H9 (cell line): ENCODE results near the gene ARID4A. TPM values are rescaled to one million over a fixed set of nuclear protein-coding genes. Genes with fewer than 3 reads are reported as not detected.
"Not testable (repeated sequence)": the region's sequence is repeated elsewhere in the genome, so short reads cannot be mapped to it uniquely, and the experiment has no call there.

Experiments
- DNase-seq: peaks from one replicate; pipeline ENCODE4 v3.0.0-alpha.2; 2017
- H2AFZ ChIP-seq: one replicate; pipeline ENCODE4 v1.6.1; 2013; ENCODE audit warnings: mild to moderate bottlenecking, low read length, control low read depth, moderate library complexity
- H2AK5ac ChIP-seq: 2 replicates; pipeline ENCODE4 v1.6.1; 2013; ENCODE audit warnings: low read length, control low read depth, mixed read lengths; ENCODE audit not compliant: insufficient read length
- H2BK120ac ChIP-seq: one replicate; pipeline ENCODE4 v1.6.1; 2013; ENCODE audit warnings: low read depth, mild to moderate bottlenecking, low read length, control low read depth, inconsistent platforms; ENCODE audit not compliant: poor library complexity, severe bottlenecking
- H2BK12ac ChIP-seq: 2 replicates; pipeline ENCODE4 v1.6.1; 2013; ENCODE audit warnings: low read length, control low read depth, mixed read lengths, low read depth; ENCODE audit not compliant: insufficient read length
- H2BK15ac ChIP-seq: 2 replicates; pipeline ENCODE4 v1.6.1; 2013; ENCODE audit warnings: low read depth, low read length, control low read depth
- H2BK20ac ChIP-seq: one replicate; pipeline ENCODE4 v1.6.1; 2013; ENCODE audit warnings: low read depth, mild to moderate bottlenecking, low read length, control low read depth, inconsistent platforms; ENCODE audit not compliant: poor library complexity, severe bottlenecking
- H2BK5ac ChIP-seq: 2 replicates; pipeline ENCODE4 v1.6.1; 2013; ENCODE audit warnings: low read length, control low read depth, mixed read lengths; ENCODE audit not compliant: insufficient read length
- H3K14ac ChIP-seq: 2 replicates; pipeline ENCODE4 v1.6.1; 2013; ENCODE audit warnings: low read length, control low read depth; ENCODE audit not compliant: insufficient read depth
- H3K18ac ChIP-seq: 2 replicates; pipeline ENCODE4 v1.6.1; 2013; ENCODE audit warnings: low read depth, mild to moderate bottlenecking, mixed read lengths, low read length, control low read depth; ENCODE audit not compliant: insufficient read length
- H3K23ac ChIP-seq: 2 replicates; pipeline ENCODE4 v1.6.1; 2013; ENCODE audit warnings: low read length, control low read depth, mixed read lengths, low read depth; ENCODE audit not compliant: insufficient read length
- H3K23me2 ChIP-seq: 2 replicates; pipeline ENCODE4 v1.6.1; 2013; ENCODE audit warnings: low read depth, mild to moderate bottlenecking, mixed read lengths, low read length, control low read depth; ENCODE audit not compliant: insufficient read length, poor library complexity, severe bottlenecking
- H3K27ac ChIP-seq: 2 replicates; pipeline ENCODE4 v1.5.1; 2013; ENCODE audit warnings: low read length, control low read depth, mixed read lengths, low read depth; ENCODE audit not compliant: insufficient read length
- H3K27me3 ChIP-seq: 2 replicates; pipeline ENCODE4 v1.6.1; 2013; ENCODE audit warnings: low read length, control low read depth, inconsistent platforms; ENCODE audit not compliant: insufficient read depth
- H3K4ac ChIP-seq: 2 replicates; pipeline ENCODE4 v1.6.1; 2013; ENCODE audit warnings: low read depth, mild to moderate bottlenecking, control low read depth, inconsistent platforms, low read length, moderate library complexity
- H3K4me1 ChIP-seq: 2 replicates; pipeline ENCODE4 v1.6.1; 2013; ENCODE audit warnings: low read length, control low read depth, inconsistent platforms; ENCODE audit not compliant: insufficient read depth
- H3K4me2 ChIP-seq: 2 replicates; pipeline ENCODE4 v1.6.1; 2013; ENCODE audit warnings: low read length, control low read depth, mixed read lengths; ENCODE audit not compliant: insufficient read length, insufficient read depth
- H3K56ac ChIP-seq: 2 replicates; pipeline ENCODE4 v1.6.1; 2013; ENCODE audit warnings: low read depth, mild to moderate bottlenecking, mixed read lengths, low read length, control low read depth; ENCODE audit not compliant: insufficient read length
- H3K79me1 ChIP-seq: 2 replicates; pipeline ENCODE4 v1.6.1; 2013; ENCODE audit warnings: low read depth, mild to moderate bottlenecking, moderate library complexity, low read length, control low read depth, inconsistent platforms; ENCODE audit not compliant: insufficient read depth, poor library complexity, severe bottlenecking
- H3K79me2 ChIP-seq: 2 replicates; pipeline ENCODE4 v1.6.1; 2013; ENCODE audit warnings: low read length, control low read depth, inconsistent platforms; ENCODE audit not compliant: insufficient read depth
- H3K9ac ChIP-seq: 2 replicates; pipeline ENCODE4 v1.6.1; 2013; ENCODE audit warnings: low read length, control low read depth, mixed read lengths; ENCODE audit not compliant: insufficient read length; ENCODE audit errors: extremely low read depth
- H3K9me3 ChIP-seq: one replicate; pipeline ENCODE4 v1.6.1; 2013; ENCODE audit warnings: low read depth, low read length, inconsistent platforms; ENCODE audit not compliant: control insufficient read depth
- H3T11ph ChIP-seq: one replicate; pipeline ENCODE4 v1.6.1; 2013; ENCODE audit warnings: mild to moderate bottlenecking, low read length, control low read depth, inconsistent platforms
- H4K20me1 ChIP-seq: one replicate; pipeline ENCODE4 v1.6.1; 2013; ENCODE audit not compliant: control insufficient read depth, insufficient read length, insufficient read depth
- H4K5ac ChIP-seq: 2 replicates; pipeline ENCODE4 v1.6.1; 2013; ENCODE audit warnings: low read depth, mild to moderate bottlenecking, mixed read lengths, low read length, control low read depth; ENCODE audit not compliant: insufficient read length
- H4K8ac ChIP-seq: replicated peaks from 2 replicates; pipeline ENCODE4 v1.6.1; 2013; ENCODE audit warnings: low read length, control low read depth, mixed read lengths, low read depth; ENCODE audit not compliant: insufficient read length
- H4K91ac ChIP-seq: 2 replicates; pipeline ENCODE4 v1.6.1; 2013; ENCODE audit warnings: low read depth, mild to moderate bottlenecking, moderate library complexity, mixed read lengths, low read length, control low read depth; ENCODE audit not compliant: insufficient read length
- H3K27ac Mint-ChIP-seq, 3 experiments: 2 replicates in 2 of 3; 3 replicates in 1 of 3; pipeline ENCODE4 v1.8.0; 2020 to 2021; ENCODE audit warnings: mixed read lengths in 3 of 3, mild to moderate bottlenecking in 1 of 3, moderate library complexity in 1 of 3
- H3K27me3 Mint-ChIP-seq: 2 replicates; pipeline ENCODE4 v1.8.0; 2021; ENCODE audit warnings: low read depth, mild to moderate bottlenecking, moderate library complexity, mixed read lengths
- H3K36me3 Mint-ChIP-seq, 3 experiments: 2 replicates in 2 of 3; 3 replicates in 1 of 3; pipeline ENCODE4 v1.8.0; 2020 to 2021; ENCODE audit warnings: low read depth in 3 of 3, mixed read lengths in 3 of 3; ENCODE audit not compliant: insufficient read depth in 1 of 3
- H3K4me1 Mint-ChIP-seq, 2 experiments: 2 replicates each; pipeline ENCODE4 v1.8.0; 2020; ENCODE audit warnings: mixed read lengths in 2 of 2
- H3K4me3 Mint-ChIP-seq, 2 experiments: 2 replicates in 1 of 2; 3 replicates in 1 of 2; pipeline ENCODE4 v1.8.0; 2020 to 2021; ENCODE audit warnings: mild to moderate bottlenecking in 2 of 2, mixed read lengths in 2 of 2, moderate library complexity in 1 of 2
- H3K9me3 Mint-ChIP-seq, 2 experiments: 2 replicates in 1 of 2; 3 replicates in 1 of 2; pipeline ENCODE4 v1.8.0; 2020; ENCODE audit warnings: mild to moderate bottlenecking in 2 of 2, mixed read lengths in 2 of 2, moderate library complexity in 1 of 2
- WGBS: extraction: QIAGEN DNeasy Blood & Tissue Kit; methylation state at CpG from one replicate; pipeline ENCODE4 v1.1.7; 2013; ENCODE audit warnings: missing lambda C conversion rate, low lambda C conversion rate, mixed read lengths; ENCODE audit not compliant: insufficient read length; ENCODE audit errors: extremely low coverage; 5-methylcytosine and 5-hydroxymethylcytosine counted together
- total RNA-seq: library from RNA; stranded (reverse); gene quantifications from 2 replicates; pipeline ENCODE4 v1.2.1, GENCODE V29; 2021
- TF ChIP-seq, protein P1 (sequence below): fragments of 200-600 bp; sonication (generic); conservative IDR thresholded peaks from 3 replicates; pipeline ENCODE4 v1.8.0; 2021; ENCODE audit warnings: antibody characterized with exemption, mild to moderate bottlenecking

ARID4A gene
- total RNA-seq, 1 experiment from 2014 or later: 13.2 TPM

DNA sequence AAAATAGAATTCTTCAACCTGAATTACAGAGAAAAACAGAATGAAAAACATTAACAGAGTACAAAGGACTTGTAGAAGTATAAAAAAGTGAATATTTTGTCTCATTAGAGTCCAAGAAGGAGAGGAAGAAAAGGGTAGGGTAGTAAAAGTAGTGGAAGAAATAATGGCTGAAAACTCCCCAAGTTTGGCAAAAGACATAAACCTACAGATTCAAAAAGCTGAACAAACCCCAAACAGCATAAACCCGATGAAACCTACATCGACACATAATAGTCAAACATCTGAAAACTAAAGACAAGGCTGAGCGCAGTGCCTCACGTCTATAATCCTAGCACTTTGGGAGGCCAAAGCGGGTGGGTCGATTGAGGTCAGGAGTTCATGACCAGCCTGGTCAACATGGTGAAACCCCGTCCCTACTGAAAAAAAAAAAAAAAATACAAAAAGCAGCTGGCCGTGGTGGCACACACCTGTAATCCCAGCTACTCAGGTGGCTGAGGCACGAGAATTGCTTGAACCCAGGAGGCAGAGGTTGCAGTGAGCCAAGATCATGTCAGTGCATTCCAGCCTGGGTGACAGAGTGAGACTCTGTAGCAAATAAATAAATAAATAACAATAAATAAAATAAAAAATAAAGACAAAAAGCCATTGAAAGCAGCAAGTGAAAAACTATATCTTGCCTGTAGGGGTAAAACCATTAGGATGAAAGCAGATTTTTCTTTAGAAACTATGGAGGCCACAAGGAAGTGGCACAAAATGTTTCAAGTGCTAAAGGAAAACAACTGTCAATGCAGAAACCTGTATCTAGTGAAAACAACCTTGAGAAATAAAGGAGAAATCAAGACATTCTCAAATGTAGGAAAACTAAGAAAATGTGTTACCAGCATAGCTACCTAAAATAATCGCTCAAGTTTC, 117.5 kb downstream of the ARID4A start:
- WGBS: no CpG with 5 or more reads among the region's 10 CpGs
- peaks cover 0 to 3% of the 10 kb centered on the region in 2 experiments; a peak in 1 of 5 replicates for H3K9me3 Mint-ChIP-seq

DNA sequence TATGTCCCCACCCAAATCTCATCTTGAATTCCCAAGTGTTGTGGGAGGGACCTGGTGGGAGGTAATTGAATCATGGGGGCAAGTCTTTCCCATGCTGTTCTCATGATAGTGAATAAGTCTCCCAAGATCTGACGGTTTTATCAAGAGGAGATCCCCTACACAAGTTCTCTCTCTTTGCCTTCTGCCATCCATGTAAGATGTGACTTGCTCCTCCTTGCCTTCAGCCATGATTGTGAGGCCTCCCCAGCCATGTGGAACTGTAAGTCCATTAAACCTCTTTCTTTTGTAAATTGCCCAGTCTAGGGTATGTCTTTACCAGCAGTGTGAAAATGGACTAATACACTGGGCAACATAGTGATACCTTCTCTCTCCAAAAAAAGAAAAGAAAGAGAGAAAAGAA, 118.6 kb downstream of the ARID4A start:
- H4K91ac ChIP-seq, H3K23me2 ChIP-seq, H3K4me2 ChIP-seq, H3K27me3 ChIP-seq, H3K9me3 ChIP-seq, H3K9ac ChIP-seq, H2AK5ac ChIP-seq, H2BK15ac ChIP-seq, H3K27ac Mint-ChIP-seq, H3K23ac ChIP-seq, H3K4me3 Mint-ChIP-seq, H3K4ac ChIP-seq, H3K79me1 ChIP-seq, H4K8ac ChIP-seq, H4K20me1 ChIP-seq, H3K9me3 Mint-ChIP-seq, H3K14ac ChIP-seq, H3K79me2 ChIP-seq, H2BK20ac ChIP-seq, H3K56ac ChIP-seq, H3K18ac ChIP-seq, H2AFZ ChIP-seq, H3T11ph ChIP-seq, H3K4me1 ChIP-seq, H3K27ac ChIP-seq, H2BK120ac ChIP-seq, H2BK12ac ChIP-seq, DNase-seq, H3K27me3 Mint-ChIP-seq, H4K5ac ChIP-seq, H2BK5ac ChIP-seq: not testable (repeated sequence)
- H3K4me1 Mint-ChIP-seq: peaks cover 9 to 10% of the 10 kb centered on the region in 2 experiments; a peak in 3 of 4 replicates
- peaks cover 36 to 71% (median 63%) of the 10 kb centered on the region in 3 experiments for H3K36me3 Mint-ChIP-seq
- WGBS: no CpG with 5 or more reads among the region's 1 CpG

More for the DNA sequence above, 117.5 kb downstream of the ARID4A start:
- Histone ChIP-seq H4K5ac (no peak overlapping the region), H3K18ac (no peak overlapping the region), H2BK5ac (no peak overlapping the region), H3T11ph (no peak overlapping the region), H3K9me3 (no peaks in the 10 kb centered on the region), H2BK15ac (no peak overlapping the region), H2BK20ac (no peak overlapping the region), H4K91ac (no peak overlapping the region), H4K20me1 (no peaks in the 10 kb centered on the region), H2BK12ac (no peak overlapping the region), H3K79me1 (peaks cover 5% of the 10 kb centered on the region), H3K4me2 (no peak overlapping the region), H3K14ac (no peak overlapping the region), H3K56ac (no peak overlapping the region), H3K23ac (no peak overlapping the region), H3K23me2 (no peaks in the 10 kb centered on the region), H3K4ac (no peak overlapping the region), H2AK5ac (no peak overlapping the region), H3K27ac (no peak overlapping the region), H3K9ac (no peak overlapping the region), H3K27me3 (no peaks in the 10 kb centered on the region), H2AFZ (no peak overlapping the region), H3K79me2 (no peaks in the 10 kb centered on the region), H2BK120ac (no peak overlapping the region), H4K8ac (no peak overlapping the region), H3K4me1 (no peaks in the 10 kb centered on the region)
- DNase-seq: no peak
- Mint-ChIP-seq H3K27me3 (no peaks in the 10 kb centered on the region), H3K27ac (no peak overlapping the region), H3K4me1 (peaks cover 9 to 10% of the 10 kb centered on the region in 2 experiments; a peak in 3 of 4 replicates), H3K36me3 (peaks cover 36 to 71% (median 63%) of the 10 kb centered on the region in 3 experiments), H3K4me3 (no peak overlapping the region)
- TF ChIP-seq, protein P1, sequence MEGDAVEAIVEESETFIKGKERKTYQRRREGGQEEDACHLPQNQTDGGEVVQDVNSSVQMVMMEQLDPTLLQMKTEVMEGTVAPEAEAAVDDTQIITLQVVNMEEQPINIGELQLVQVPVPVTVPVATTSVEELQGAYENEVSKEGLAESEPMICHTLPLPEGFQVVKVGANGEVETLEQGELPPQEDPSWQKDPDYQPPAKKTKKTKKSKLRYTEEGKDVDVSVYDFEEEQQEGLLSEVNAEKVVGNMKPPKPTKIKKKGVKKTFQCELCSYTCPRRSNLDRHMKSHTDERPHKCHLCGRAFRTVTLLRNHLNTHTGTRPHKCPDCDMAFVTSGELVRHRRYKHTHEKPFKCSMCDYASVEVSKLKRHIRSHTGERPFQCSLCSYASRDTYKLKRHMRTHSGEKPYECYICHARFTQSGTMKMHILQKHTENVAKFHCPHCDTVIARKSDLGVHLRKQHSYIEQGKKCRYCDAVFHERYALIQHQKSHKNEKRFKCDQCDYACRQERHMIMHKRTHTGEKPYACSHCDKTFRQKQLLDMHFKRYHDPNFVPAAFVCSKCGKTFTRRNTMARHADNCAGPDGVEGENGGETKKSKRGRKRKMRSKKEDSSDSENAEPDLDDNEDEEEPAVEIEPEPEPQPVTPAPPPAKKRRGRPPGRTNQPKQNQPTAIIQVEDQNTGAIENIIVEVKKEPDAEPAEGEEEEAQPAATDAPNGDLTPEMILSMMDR: no peak
